ENCODE measurements around the gene MYO1F.
"Not testable (repeated sequence)": the region's sequence is repeated elsewhere in the genome, so short reads cannot be mapped to it uniquely, and the experiment has no call there.

Gene MYO1F

DNA sequence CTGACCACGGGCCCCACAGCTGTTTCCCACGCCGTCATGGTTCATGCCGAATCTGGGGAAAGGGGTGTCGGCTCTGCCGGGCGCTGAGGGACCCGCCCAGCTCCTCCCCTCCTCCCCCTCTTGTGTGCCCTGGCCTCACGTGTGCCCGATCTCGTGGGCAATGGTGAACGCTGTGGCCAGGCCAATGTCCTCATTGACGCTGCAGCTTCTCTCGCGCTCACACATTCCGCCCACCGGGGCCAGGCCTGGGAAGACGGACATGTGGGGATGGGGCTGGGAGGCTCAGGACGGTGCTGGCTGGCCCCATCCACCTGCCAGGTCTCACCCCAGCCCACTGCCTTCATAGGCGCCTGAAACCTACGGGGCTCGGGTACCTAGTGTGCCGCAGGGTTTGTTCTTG lies 18.9 kb upstream of the MYO1F start:
- DNase-seq: no peak

DNA sequence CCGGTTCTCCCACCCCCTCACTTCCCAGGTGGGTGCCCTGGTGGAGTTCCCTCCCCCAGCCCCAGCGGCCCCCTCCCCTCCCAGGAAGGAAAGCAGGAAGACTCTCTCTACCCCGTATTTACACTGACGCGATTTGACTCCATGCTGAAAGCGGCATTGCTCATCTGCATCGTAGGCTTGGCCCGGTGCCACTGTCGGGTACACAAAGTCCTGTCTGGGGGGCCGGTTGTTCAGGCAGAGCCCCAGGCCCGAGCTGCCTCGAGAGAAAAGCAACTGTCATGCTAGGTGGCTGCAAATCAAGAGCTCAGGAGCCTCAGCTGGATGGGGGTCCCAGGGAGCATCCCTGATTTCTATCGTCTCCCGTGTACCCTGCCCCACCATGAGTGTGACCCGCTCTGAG lies 18.4 kb upstream of the MYO1F start:
- no peak for DNase-seq

DNA sequence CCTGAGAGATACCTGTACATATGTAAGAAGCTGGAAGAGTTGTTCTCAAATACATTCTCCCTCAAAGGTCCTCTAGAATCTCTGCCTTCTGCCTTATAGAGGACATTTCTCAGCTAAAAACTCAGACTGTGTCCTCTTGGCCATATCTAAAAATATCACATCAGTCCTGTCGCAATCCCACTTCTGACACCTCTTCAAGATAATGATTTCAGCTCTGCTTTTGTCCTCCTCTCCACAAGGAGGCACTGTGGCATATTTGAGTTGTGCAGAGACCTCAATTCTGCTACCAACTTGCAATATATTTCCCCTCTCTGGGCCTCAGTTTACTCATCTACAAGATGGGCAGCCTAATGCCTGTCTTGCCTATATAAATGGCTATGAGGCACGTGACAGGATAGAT lies 16.7 kb upstream of the MYO1F start:
- no peak for DNase-seq

DNA sequence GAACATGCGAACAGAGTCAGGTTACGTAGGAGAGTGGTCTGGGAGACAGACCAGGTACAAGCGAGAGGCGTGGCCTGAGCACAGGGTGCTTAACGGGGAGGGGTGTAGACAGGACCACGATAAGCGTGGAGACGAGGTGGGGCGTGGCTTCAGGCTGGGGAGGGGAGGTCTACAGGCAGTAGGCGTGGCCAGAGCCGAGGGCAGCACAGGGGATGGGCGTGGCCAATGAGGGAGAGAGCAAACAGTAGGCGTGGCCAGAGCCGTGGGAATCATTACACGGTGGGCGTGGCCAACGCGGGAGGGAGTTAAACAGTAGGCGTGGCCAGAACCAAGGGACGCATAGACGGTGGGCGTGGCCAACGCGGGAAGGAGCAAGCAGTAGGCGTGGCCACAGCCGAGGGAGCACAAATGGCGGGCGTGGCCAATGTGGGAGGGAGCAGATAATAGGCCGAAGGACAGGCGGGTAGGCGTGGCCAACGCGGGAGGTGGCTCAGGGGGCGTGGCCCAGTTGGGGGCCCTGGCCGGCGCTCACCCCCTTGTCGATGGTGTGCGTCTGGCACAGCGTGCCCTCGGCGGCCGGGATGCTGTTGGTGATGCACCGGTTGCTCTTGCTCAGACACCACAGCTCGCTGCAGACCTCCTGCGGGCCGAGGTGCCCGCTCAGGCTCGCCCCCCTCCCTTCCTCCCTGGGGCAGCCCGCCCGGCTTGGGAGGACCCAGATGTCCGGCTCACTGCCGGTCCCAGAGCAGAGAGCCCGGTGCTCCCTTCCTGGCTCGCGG lies 15.2 kb upstream of the MYO1F start:
- peak; percentile 97 for DNase-seq

DNA sequence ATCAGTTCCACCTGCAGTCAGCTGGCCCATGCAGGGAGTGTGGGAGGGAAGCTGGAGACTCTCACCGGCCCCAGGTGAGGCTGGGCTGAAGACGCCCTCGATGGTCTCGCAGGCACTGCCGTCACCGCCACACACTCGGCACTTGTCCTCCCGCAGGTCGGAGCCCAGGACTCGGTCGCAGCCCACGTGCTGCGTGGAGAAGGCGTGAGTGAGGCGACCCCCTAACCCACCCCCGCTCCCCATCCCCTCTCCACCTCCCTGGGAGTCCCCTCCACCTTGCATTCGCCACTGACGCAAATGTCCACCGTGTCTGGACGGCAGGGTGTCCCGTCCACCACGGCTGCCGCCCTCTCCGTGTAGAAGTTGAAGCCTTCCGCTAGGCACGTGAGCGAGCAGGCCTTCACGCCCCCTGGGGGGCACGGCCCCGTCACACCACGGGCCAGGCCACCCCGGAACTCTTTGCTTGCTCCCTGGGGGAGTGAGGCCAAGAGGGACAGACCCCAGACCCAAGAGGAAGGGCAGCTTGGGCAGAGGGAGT lies 12.0 kb upstream of the MYO1F start:
- DNase-seq: no peak

DNA sequence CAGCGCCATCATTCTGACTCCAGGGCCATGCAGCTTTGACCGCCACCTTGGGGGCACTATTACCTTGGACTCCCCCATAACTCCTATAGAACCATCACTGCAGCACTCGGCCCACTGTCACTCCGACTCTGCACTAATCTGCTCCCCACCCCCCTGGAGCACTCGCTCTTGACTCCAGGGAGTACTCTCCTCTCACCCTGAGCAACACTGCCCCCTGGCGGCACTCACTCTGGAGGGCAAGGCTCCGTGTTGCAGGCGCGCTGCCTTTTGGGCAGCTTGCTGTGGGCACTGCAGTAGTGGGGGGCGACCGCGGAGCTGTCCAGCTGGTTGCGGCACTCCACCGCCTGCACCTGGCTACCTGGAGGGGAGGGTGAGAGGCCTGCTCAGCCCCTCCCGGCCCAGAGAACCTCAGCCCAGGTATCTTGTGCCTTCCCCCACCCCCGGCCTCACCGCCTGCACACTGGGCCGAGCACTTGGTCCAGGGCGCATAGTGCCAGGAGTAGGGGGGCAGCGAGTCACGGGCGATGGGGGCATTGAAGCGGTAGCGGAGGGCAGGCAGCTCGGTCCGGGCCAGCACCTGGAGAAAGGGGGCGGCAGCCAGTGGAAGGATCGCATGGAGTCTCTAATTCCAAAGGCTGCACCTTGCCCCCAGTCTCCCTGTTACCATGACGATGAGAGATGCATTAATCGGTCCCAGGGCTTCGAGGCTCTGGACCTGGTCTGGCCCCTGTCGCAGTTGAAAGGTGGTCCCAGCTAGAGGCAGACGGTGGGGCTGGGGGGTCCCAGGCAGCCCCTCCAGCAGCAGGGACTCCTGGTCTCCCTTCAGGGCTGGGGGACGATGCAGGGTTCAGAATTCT lies 8.9 kb upstream of the MYO1F start:
- peak; percentile 47 for DNase-seq

DNA sequence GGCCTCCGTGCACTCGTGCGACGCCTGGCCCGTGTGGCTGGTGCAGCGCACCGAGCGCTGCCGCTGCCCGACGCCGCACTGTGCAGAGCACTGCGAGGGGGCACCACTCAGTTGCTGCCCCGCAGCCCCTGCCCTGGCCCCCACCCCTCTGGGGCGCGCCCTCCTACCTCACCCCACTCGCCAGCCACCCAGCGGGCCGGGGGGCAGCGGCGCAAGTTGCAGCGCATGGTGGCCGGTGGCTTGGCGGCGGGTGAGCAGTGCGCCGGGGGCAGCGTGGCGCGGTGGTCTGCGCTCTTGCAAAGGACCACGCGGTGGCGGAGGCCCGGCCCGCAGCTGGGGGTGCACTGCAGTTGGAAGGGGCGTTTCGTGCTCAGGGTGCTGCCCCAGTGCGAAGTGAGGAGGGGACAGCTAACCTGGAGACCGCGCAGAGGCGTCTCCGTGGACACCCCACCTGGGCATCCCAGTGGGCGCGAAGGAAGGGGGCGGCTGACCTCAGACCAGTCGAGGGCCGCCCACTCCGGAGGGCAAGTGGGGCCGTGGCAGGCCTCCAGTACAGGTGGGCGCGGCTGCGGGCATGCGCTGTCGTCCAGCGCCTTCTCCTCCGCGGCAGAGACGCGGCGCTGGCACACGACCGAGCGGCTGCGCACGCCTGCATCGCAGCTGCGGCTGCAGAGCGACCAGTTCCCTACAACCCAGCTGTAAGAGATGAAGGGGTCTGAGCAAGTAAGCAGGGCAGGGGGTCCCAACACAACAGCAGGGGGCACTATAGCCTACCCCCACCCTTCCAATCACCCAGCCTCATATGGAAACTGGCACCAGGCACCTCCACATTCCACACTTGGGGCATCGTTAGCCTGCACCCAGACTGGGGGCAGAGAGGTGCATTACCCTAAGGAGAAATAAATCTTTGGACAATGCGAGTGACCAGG lies 8.0 kb upstream of the MYO1F start:
- DNase-seq: no peak

DNA sequence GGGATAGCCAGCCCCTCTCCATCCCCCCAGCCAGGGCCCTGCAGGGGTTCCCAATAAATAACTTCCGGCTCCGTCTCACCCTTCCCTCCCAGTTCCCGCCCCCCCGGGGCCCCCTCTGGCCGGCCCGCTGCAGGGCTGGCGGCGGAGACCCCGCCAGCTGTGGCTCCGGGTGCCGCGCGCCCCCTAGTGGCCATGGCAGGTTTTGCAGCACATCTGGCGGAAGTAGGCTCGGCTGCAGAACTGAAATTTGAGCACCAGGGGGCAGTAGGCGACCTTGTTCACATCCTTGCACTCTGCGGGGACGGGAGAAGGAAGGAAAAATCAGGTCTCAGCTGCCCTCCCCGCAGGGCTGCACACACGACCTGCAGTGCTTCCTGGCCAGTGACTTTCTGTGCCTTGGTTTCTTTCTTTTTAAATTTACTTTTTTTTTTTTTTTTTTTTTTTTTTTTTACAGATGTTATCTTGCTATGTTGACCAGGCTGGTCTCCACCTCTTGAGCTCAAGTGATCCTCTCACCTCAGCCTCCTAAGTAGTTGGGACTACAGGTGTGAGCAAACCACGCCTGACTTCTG lies 3.6 kb upstream of the MYO1F start:
- peak; percentile 83 for DNase-seq

DNA sequence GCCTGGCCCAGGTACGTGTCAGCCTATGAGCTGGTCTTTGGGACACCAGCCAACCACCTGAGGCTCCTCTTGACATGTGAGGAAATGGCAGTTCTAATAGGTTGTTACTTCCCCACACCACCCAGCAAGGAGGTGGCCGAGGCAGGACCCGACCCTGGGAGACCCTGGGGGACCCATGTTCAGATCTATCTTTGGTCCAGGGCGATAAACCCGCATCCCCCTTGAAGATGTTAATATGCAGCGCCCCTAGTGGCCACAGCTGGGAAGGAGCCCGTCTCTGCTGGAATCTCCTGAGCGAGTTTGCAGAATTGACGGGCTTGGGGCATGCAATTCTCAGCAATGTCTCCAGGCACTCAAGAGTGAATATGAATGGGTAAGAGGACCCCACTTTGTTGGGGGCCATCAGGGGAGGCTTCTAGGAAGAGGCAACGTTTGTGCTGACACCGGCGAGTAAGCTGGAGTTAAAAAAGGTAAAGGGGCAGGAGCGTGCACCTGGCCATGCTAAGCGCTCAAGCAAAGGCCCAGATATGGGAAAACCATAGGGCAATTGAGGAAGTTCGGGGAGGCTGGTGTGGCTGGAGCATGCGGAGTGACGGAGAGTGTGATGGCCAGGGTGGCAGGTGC lies 1.5 kb upstream of the MYO1F start:
- peak; percentile 69 for DNase-seq

DNA sequence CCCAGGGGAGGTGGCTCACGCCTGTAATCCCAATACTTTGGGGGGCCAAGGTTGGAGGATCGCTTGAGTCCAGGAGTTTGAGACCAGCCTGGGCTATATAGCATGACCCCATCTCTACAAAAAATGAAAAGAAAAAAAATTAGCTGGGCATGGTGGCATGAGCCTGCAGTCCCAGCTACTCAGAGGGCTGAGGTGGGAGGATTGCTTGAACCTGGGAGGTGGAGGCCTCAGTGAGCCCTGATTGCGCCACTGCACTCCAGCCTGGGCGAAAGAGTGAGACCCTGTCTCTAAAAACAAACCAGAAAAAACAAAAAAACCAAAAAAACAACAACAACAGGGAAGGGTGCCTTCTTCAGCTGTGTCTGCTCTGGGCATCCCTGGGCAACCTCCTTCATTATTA lies 499 bp upstream of the MYO1F start:
- no peak for DNase-seq

DNA sequence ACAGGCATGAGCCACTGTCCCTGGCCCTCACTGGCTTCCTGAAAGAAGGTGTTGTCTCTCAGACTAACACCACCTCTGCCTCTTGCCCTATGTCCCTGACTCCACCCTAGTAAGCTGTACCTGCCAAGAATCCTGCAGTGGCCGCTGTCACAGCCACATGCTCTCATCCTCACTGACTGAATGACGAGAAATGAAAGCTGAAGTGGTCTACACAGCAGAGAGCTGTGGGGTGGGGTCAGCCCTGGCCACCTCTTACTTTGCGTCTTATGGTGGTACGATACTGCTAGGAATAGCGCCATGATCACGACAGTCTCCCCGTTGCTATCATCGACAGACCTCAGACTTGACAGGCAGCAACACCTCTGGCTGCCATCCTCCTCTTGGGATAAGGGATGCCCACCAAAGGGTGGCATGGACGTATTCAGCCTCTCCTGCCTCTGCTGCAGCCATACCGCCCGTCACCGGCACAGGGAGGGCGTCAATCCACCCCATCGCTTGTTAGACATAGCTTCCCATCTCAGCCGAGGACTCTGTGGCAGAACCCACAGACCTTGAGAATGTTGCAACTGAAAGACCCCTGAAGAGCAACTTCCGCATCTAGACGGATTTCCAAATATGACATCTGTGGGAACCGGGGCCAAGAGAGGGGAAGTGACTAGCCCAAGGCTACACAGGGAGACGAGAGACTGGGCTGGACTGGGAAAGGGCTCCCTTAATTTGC lies 809 bp downstream of the MYO1F start:
- peak; percentile 27 for DNase-seq

DNA sequence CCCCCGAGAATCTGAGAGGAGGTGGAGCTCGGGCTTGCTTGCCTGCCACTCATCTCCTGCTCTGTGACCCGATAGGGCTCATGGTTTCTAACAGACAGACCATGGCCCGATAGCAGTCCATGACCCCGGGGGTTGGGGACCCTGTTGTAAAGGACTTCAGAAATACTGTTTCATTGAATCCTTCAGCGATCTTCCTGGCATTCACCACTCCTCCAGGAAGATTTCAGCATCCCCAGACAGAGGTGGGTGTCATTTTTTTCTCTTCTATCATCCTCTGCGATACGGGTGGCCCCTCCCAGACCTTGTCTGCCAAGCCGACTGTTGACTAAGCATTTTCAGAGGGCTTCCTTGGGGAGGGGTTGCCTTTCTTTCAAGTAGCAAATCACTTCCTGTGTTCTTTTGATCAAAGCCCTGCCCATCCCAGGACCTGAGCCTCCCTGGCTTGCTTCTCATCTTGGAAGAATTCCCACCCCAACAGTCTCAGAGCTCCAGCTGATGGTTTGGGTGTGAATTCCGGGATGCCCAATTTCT lies 1.7 kb downstream of the MYO1F start:
- peak; percentile 34 for DNase-seq

DNA sequence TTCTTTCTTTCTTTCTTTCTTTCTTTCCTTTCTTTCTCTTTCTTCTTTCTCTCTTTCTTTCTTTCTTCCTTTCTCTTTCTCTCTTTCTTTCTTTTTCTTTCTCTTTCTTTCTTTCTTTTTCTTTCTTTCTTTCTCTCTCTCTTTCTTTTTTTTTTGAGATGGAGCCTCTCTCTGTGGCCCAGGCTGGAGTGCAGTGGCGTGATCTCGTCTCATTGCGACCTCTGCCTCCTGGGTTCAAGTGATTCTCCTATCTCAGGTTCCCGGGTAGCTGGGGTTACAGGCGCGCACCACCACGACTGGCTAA lies 2.7 kb downstream of the MYO1F start:
- not testable (repeated sequence) for DNase-seq

DNA sequence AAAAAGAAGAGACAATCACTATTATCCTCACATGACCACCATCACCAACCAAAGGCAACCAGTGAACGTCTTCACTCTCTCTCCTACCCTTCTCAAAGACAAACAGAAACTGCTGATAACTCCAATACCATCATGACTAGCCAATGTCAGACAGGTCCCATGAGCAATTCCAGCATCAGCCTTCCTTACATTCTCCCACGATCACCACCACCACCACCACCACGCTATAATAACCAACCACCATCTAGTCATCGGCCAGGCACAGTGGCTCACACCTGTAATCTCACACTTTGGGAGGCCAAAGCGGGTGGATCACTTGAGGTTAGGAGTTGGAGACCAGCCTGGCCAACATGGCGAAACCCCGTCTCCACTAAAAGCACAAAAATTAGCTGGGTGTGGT lies 3.9 kb downstream of the MYO1F start:
- no peak for DNase-seq

DNA sequence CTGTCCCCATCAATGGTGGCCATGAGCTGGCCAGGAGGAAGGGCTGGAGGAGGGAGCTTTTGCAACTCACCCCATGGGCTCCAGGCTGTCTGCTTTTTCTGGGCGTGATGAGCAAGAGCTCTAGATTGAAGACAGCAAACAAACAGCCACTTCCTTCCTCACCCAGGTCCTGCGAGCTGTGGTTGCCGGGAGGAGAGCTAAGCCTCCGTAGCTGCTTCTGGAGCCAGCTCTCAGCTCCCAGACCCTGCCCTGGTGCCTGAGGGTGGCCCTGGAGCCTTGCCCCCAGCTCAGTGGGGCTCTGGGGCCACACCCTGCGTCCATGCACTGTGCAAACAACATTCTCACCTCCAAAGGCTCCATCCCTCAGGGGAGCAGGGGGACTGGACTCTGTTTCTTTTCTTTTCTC lies 6.2 kb downstream of the MYO1F start:
- DNase-seq: peak; percentile 62

DNA sequence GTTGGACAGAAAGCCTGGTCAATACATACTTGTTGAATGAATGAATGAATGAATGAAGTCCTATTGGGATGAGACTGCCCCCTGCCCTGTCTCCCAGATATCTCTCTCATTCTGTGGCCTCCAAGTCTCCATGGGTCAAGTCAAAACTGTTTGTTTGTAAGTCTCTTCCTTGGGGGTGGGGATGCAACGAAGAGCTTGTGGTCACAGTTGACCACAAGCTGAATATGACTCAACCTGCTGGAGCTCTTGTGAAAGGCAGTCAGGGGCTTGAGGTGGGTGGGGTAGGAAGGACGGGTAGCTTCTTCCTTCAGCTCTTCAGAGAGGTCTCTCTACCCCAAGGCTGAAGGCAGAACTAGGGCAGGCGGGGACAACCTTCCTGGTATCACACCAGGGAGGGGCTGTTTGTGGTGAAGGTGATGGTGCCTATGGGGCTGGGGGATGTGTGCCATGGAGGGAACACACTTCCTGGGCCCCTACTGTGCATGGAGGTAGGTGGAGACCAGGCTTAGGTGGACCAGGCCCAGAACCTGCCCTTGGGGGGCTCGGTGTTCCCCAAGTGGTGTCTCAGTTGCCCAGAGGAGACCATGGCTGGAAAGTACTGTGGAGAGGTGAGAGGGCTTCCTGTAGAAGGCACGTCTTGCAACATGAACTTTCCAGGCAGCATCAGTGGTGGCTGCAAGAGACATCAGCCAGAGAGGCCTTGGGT lies 8.0 kb downstream of the MYO1F start:
- peak; percentile 82 for DNase-seq

DNA sequence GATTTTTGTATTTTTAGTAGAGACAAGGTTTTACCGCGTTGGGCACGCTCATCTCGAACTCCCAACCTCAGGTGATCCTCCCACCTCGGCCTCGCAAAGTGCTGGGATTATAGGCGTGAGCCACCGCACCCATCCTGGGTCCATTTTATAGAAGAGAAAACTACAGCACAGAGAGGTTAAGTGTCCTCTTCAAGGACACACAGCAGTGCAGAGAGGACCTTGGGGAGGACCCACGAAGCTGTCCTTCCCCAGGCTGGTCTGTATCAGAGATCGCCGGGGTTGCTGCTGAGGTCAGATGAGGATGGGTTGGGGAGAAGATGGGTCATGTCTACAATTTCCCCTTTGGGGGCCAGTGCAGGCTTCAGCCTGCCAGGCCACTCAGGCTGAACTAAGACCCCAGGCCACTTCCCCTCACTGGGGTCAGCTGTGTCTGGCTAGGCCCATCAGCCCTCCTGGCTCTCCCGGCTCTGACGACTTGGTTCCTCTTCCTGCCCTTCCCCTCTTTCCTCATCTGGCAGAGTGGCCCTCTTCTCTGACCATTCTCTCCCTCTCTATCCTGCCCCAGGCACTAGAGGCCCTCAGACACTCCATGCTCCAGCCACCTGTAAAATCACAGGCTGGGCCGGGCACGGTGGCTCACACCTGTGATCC lies 9.6 kb downstream of the MYO1F start:
- peak; percentile 47 for DNase-seq

DNA sequence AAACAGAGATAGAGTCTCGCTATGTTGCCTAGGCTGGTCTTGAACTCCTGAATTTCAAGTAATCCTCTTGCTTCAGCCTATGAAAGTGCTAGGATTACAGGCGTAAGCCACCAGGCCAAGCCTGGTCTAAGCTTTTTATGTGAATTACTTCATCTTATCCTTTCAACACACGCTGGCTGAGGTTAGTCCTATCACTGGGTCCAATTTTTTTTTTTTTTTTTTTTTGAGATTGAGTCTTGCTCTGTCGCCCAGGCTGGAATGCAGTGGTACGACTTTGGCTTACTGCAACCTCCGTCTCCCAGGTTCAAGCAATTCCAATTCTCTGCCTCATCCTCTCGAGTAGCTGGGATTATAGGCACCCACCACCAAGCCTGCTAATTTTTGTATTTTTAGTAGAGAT lies 10.4 kb downstream of the MYO1F start:
- no peak for DNase-seq

DNA sequence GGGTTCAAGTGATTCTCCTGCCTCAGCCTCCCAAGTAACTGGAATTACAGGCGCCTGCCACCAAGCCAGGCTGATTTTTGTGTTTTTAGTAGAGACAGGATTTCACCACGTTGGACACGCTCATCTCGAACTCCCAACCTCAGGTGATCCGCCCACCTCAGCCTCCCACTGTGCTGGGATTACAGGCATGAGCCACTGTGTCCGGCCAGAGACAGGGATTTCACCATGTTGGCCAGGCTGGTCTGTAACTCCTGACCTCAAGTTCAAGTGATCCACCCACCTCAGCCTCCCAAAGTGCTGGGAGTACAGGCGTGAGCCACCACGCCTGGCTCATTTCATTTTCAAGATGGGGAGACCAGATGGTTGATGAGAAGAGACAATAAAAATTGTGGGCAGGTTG lies 12.4 kb downstream of the MYO1F start:
- not testable (repeated sequence) for DNase-seq

All from CD4-positive, alpha-beta T cell treated with Interferon gamma for 1 hour (primary cell).